HCT116 (cell line): ENCODE measurements around the gene PLEKHH2. TPM values are rescaled to one million over a fixed set of nuclear protein-coding genes. Genes with fewer than 3 reads are reported as not detected.

Experiments
- ATAC-seq: fragments of 200-7000 bp; cut with Tn5 transposase; 2 replicates; pipeline ENCODE4 v1.9.1; 2020; ENCODE audit warnings: mild to moderate bottlenecking, moderate library complexity
- BruUV-seq: library from RNA; stranded (reverse); fragments of 400-500 nt; replicated peaks from 2 replicates; lab custom pipeline; 2021; lab: Mats Ljungman, UMichigan
- CTCF ChIA-PET: fragments of 300-600 bp; sonication (Branson Sonifier 250); formaldehyde crosslinking; loops from one replicate; lab custom pipeline; 2021; ENCODE audit warnings: antibody characterized with exemption; lab: Charles Lee
- POLR2A ChIA-PET: fragments of 300-600, 350-600 bp; sonication (Branson Sonifier 250); formaldehyde crosslinking; loops from one replicate; lab custom pipeline; 2021; ENCODE audit warnings: antibody characterized with exemption; lab: Charles Lee
- RAD21 ChIA-PET, 2 experiments: fragments of 300-600 bp; sonication (Branson Sonifier 250); formaldehyde crosslinking; loops; one replicate each; lab custom pipeline; 2023; ENCODE audit warnings: low total read pairs in 2 of 2; ENCODE audit not compliant: uncharacterized antibody in 2 of 2, unreplicated experiment in 2 of 2, low non-redundant PET in 1 of 2; lab: Charles Lee
- DNase-seq: peaks from one replicate; pipeline ENCODE4 v3.0.0-alpha.2; 2010; ENCODE audit warnings: low read depth, low spot score
- H2AFZ ChIP-seq: fragments of 200-600 bp; shearing (Covaris generic), sonication (generic); 2 replicates; pipeline ENCODE4 v1.6.1; 2017; ENCODE audit warnings: low read depth, mixed run types, mixed read lengths, antibody characterized with exemption, low read length; ENCODE audit not compliant: poor library complexity, severe bottlenecking
- H3K27ac ChIP-seq: 2 replicates; pipeline ENCODE4 v1.5.1; 2012; ENCODE audit warnings: low read depth, low read length
- H3K27me3 ChIP-seq: fragments of 200-600 bp; sonication (generic); 2 replicates; pipeline ENCODE4 v1.6.1; 2016; ENCODE audit warnings: mixed run types, low read length, mixed read lengths; ENCODE audit not compliant: insufficient read depth
- H3K36me3 ChIP-seq, 2 experiments: fragments of 200-500 bp in 1 of 2; fragments of 200-600 bp in 1 of 2; sonication (Bioruptor generic) in 1 of 2; sonication (generic) in 1 of 2; 2 replicates each; pipeline versions ENCODE4 v1.5.1 to v1.6.1; 2014 to 2016; ENCODE audit warnings: low read length in 2 of 2, inconsistent platforms in 1 of 2, mixed read lengths in 1 of 2, mixed run types in 1 of 2; ENCODE audit not compliant: insufficient read depth in 2 of 2, control insufficient read depth in 1 of 2
- H3K4me1 ChIP-seq, 2 experiments: fragments of 200-600 bp in 1 of 2; sonication (generic) in 1 of 2; 2 replicates each; pipeline versions ENCODE4 v1.5.1 to v1.6.1; 2012 to 2017; ENCODE audit warnings: low read length in 2 of 2, inconsistent platforms in 1 of 2, mild to moderate bottlenecking in 1 of 2, mixed read lengths in 1 of 2, mixed run types in 1 of 2, moderate library complexity in 1 of 2; ENCODE audit not compliant: insufficient read depth in 2 of 2, control insufficient read depth in 1 of 2
- H3K4me2 ChIP-seq: fragments of 200-600 bp; sonication (generic); 2 replicates; pipeline ENCODE4 v1.6.1; 2017; ENCODE audit warnings: mixed run types, low read length, mixed read lengths
- H3K4me3 ChIP-seq, 2 experiments: fragments of 200-600 bp in 1 of 2; sonication (generic) in 1 of 2; replicated peaks in 1 of 2; 2 replicates each; pipeline ENCODE4 v1.5.1; 2011 to 2016; ENCODE audit warnings: low read length in 2 of 2, control low read depth in 1 of 2, low read depth in 1 of 2, mild to moderate bottlenecking in 1 of 2, mixed read lengths in 1 of 2, mixed run types in 1 of 2
- H3K79me2 ChIP-seq: fragments of 200-600 bp; sonication (generic); 2 replicates; pipeline ENCODE4 v1.6.1; 2017; ENCODE audit warnings: mild to moderate bottlenecking, mixed run types, low read length, moderate library complexity, mixed read lengths; ENCODE audit not compliant: insufficient read depth
- H3K9ac ChIP-seq: fragments of 200-600 bp; sonication (generic); 2 replicates; pipeline ENCODE4 v1.6.1; 2016; ENCODE audit warnings: low read length, mixed read lengths
- H3K9me2 ChIP-seq: fragments of 200-600 bp; sonication (generic), shearing (Covaris generic); 2 replicates; pipeline ENCODE4 v1.6.1; 2017; ENCODE audit warnings: mixed run types, mild to moderate bottlenecking, moderate library complexity; ENCODE audit not compliant: insufficient read depth
- H3K9me3 ChIP-seq, 2 experiments: fragments of 200-500 bp in 1 of 2; fragments of 200-600 bp in 1 of 2; sonication (Bioruptor generic) in 1 of 2; sonication (generic) in 1 of 2; 2 replicates each; pipeline ENCODE4 v1.6.1; 2014 to 2017; ENCODE audit warnings: low read length in 2 of 2, mixed read lengths in 2 of 2, inconsistent platforms in 1 of 2, low read depth in 1 of 2, mild to moderate bottlenecking in 1 of 2, mixed run types in 1 of 2, moderate library complexity in 1 of 2; ENCODE audit not compliant: control insufficient read depth in 1 of 2, insufficient read depth in 1 of 2
- H4K20me1 ChIP-seq: fragments of 200-600 bp; sonication (generic), shearing (Covaris generic); 2 replicates; pipeline ENCODE4 v1.6.1; 2017; ENCODE audit warnings: mixed run types, mild to moderate bottlenecking, moderate library complexity; ENCODE audit not compliant: insufficient read depth
- ATF3 ChIP-seq: IDR thresholded peaks from 2 replicates; pipeline ENCODE4 v1.6.1; 2012
- CBX3 ChIP-seq: IDR thresholded peaks from 2 replicates; pipeline ENCODE4 v1.6.1; 2012; ENCODE audit warnings: low read depth
- CTCF ChIP-seq, 3 experiments: fragments of 200-600 bp in 1 of 3; sonication (generic) in 1 of 3; IDR thresholded peaks in 2 of 3; conservative IDR thresholded peaks in 1 of 3; 2 replicates each; pipeline ENCODE4 v1.5.1; 2012 to 2017; ENCODE audit warnings: low read depth in 2 of 3, low read length in 2 of 3, antibody characterized with exemption in 1 of 3, borderline replicate concordance in 1 of 3, control low read depth in 1 of 3, mild to moderate bottlenecking in 1 of 3, mixed read lengths in 1 of 3, mixed run types in 1 of 3, moderate library complexity in 1 of 3; ENCODE audit not compliant: insufficient read depth in 1 of 3
- EGR1 ChIP-seq: IDR thresholded peaks from 2 replicates; pipeline ENCODE4 v1.6.1; 2012; ENCODE audit warnings: low read depth
- ELF1 ChIP-seq: IDR thresholded peaks from 2 replicates; pipeline ENCODE4 v1.6.1; 2012; ENCODE audit warnings: low read depth, borderline replicate concordance
- EZH2 ChIP-seq: fragments of 200-600 bp; sonication (generic); IDR thresholded peaks from 2 replicates; pipeline ENCODE4 v1.6.1; 2017; ENCODE audit warnings: antibody characterized with exemption, mixed run types
- EZH2phosphoT487 ChIP-seq: fragments of 200-600 bp; IDR thresholded peaks from 2 replicates; pipeline ENCODE4 v1.6.1; 2018; ENCODE audit warnings: antibody characterized with exemption, borderline replicate concordance
- FOSL1 ChIP-seq: IDR thresholded peaks from 2 replicates; pipeline ENCODE4 v1.6.1; 2012; ENCODE audit warnings: low read depth
- JUND ChIP-seq: IDR thresholded peaks from 2 replicates; pipeline ENCODE4 v1.6.1; 2012
- MAX ChIP-seq: IDR thresholded peaks from 2 replicates; pipeline ENCODE4 v1.6.1; 2012
- RAD21 ChIP-seq: IDR thresholded peaks from 2 replicates; pipeline ENCODE4 v1.6.1; 2012; ENCODE audit warnings: low read depth, mild to moderate bottlenecking
- REST ChIP-seq: IDR thresholded peaks from 2 replicates; pipeline ENCODE4 v1.6.1; 2012; ENCODE audit warnings: low read depth
- SP1 ChIP-seq: IDR thresholded peaks from 2 replicates; pipeline ENCODE4 v1.6.1; 2012; ENCODE audit warnings: low read depth
- SRF ChIP-seq: IDR thresholded peaks from 2 replicates; pipeline ENCODE4 v1.6.1; 2012; ENCODE audit warnings: low read depth
- TCF7L2 ChIP-seq: IDR thresholded peaks from 2 replicates; pipeline ENCODE4 v1.7.0; 2011; ENCODE audit warnings: borderline replicate concordance, inconsistent platforms; ENCODE audit not compliant: insufficient read depth, insufficient read length; ENCODE audit errors: extremely low read depth
- YY1 ChIP-seq: IDR thresholded peaks from 2 replicates; pipeline ENCODE4 v1.6.1; 2011; ENCODE audit warnings: low read length, low read depth, moderate library complexity, mild to moderate bottlenecking; ENCODE audit not compliant: insufficient replicate concordance; ENCODE audit errors: extremely low read depth
- ZBTB33 ChIP-seq: IDR thresholded peaks from 2 replicates; pipeline ENCODE4 v1.6.1; 2011; ENCODE audit warnings: mild to moderate bottlenecking, low read length, moderate library complexity; ENCODE audit not compliant: insufficient replicate concordance; ENCODE audit errors: extremely low read depth
- ZFX ChIP-seq: fragments of 450-650 bp; IDR thresholded peaks from 2 replicates; pipeline ENCODE4 v1.6.1; 2017
- ZNF274 ChIP-seq: fragments of 200-500 bp; sonication (Bioruptor generic); IDR thresholded peaks from 2 replicates; pipeline ENCODE4 v1.6.1; 2014; ENCODE audit warnings: mild to moderate bottlenecking, low read depth, low read length, inconsistent platforms
- intact Hi-C: fragments of 100-400 bp; cut with micrococcal nuclease; formaldehyde crosslinking; loops from 2 replicates; pipeline ENCODE4 v1.10.0; 2022
- total RNA-seq: library from RNA; stranded (reverse); gene quantifications from one replicate; pipeline ENCODE4 v1.2.1, GENCODE V29; 2021; ENCODE audit not compliant: unreplicated experiment

The PLEKHH2 gene
- total RNA-seq, 1 experiment from 2014 or later = 7.8 TPM

GRCh38 chr2:43751476-43751990 is 114.5 kb downstream of the PLEKHH2 start:
- intact Hi-C loops = no loop called here

More at GRCh38 chr2:43751476-43751990, 114.5 kb downstream of the PLEKHH2 start:
- H3K79me2 ChIP-seq = no peaks in the 10 kb centered on the region
- no peaks in the 10 kb centered on the region for H3K9me3 ChIP-seq
- no TSS peak for BruUV-seq
- no peaks in the 10 kb centered on the region for H4K20me1 ChIP-seq
- H3K9me2 ChIP-seq = no peaks in the 10 kb centered on the region
- H3K27me3 ChIP-seq = no peaks in the 10 kb centered on the region
- no peak for TF ChIP-seq ZBTB33
- no peak for TF ChIP-seq YY1
- TF ChIP-seq EZH2phosphoT487 = no peak
- no peak for TF ChIP-seq CTCF (IDR thresholded peaks at IDR 0.05 in 2 of 3, conservative IDR thresholded peaks at IDR 0.05 in 1 of 3; ENCODE audit: borderline replicate concordance in 1 of 3, insufficient read depth in 1 of 3, low read depth in 2 of 3, low read length in 2 of 3)
- no peak for TF ChIP-seq ELF1
- TF ChIP-seq ZNF274 = no peak
- no peak for TF ChIP-seq EZH2
- TF ChIP-seq CBX3 = no peak
- TF ChIP-seq JUND = no peak
- TF ChIP-seq REST = no peak
- no peak for TF ChIP-seq ZFX
- TF ChIP-seq EGR1 = no peak
- TF ChIP-seq SP1 = no peak
- TF ChIP-seq RAD21 = no peak
- TF ChIP-seq FOSL1 = no peak
- TF ChIP-seq MAX = no peak
- TF ChIP-seq TCF7L2 = no peak
- TF ChIP-seq ATF3 = no peak
- TF ChIP-seq SRF = no peak
- H3K9ac ChIP-seq = no peak overlapping the region
- no peaks in the 10 kb centered on the region for H3K36me3 ChIP-seq
- DNase-seq (no peak), ATAC-seq (no peak)
- no peak overlapping the region for H3K4me2 ChIP-seq
- no peak overlapping the region for H3K4me3 ChIP-seq
- H2AFZ ChIP-seq = no peak overlapping the region
- ChIA-PET POLR2A (no interaction called here), RAD21 (no interaction called here), CTCF (no interaction called here)
- no peaks in the 10 kb centered on the region for H3K4me1 ChIP-seq
- no peak overlapping the region for H3K27ac ChIP-seq
